ENCODE measurements around the gene POTEB3.
"Not testable (repeated sequence)": the region's sequence is repeated elsewhere in the genome, so short reads cannot be mapped to it uniquely, and the experiment has no call there.

Gene POTEB3

GRCh38 chr15:21440399-21440798 is at the start of gene POTEB3:
POTEB3 (minus strand) TSS chr15:21440499; CDS start chr15:21440011, 488 bp downstream.
- not testable (repeated sequence) for H3K9me3 Mint-ChIP-seq; H3K4me1 Mint-ChIP-seq; H3K27me3 Mint-ChIP-seq (ENCODE audit: low read depth); H3K27ac Mint-ChIP-seq; H3K4me3 Mint-ChIP-seq; H3K36me3 Mint-ChIP-seq (ENCODE audit: low read depth)

GRCh38 chr15:21453683-21454082 is 13.4 kb upstream of the POTEB3 start:
- H3K27me3 Mint-ChIP-seq (ENCODE audit: low read depth); H3K4me1 Mint-ChIP-seq; H3K4me3 Mint-ChIP-seq; H3K36me3 Mint-ChIP-seq (ENCODE audit: low read depth); H3K27ac Mint-ChIP-seq; H3K9me3 Mint-ChIP-seq: not testable (repeated sequence)

GRCh38 chr15:21451920-21452563 is 11.7 kb upstream of the POTEB3 start:
- H3K27ac Mint-ChIP-seq; H3K27me3 Mint-ChIP-seq (ENCODE audit: low read depth); H3K9me3 Mint-ChIP-seq; H3K36me3 Mint-ChIP-seq (ENCODE audit: low read depth); H3K4me3 Mint-ChIP-seq; H3K4me1 Mint-ChIP-seq: not testable (repeated sequence)

- H3K4me3 Mint-ChIP-seq; H3K4me1 Mint-ChIP-seq; H3K36me3 Mint-ChIP-seq (ENCODE audit: low read depth); H3K27me3 Mint-ChIP-seq (ENCODE audit: low read depth); H3K27ac Mint-ChIP-seq; H3K9me3 Mint-ChIP-seq: not testable (repeated sequence)
Measured at GRCh38 chr15:21451487-21451886, 11.2 kb upstream of the POTEB3 start.

- not testable (repeated sequence) for H3K4me3 Mint-ChIP-seq; H3K27ac Mint-ChIP-seq; H3K9me3 Mint-ChIP-seq; H3K36me3 Mint-ChIP-seq (ENCODE audit: low read depth); H3K4me1 Mint-ChIP-seq; H3K27me3 Mint-ChIP-seq (ENCODE audit: low read depth)
Measured at GRCh38 chr15:21407366-21407765, 32.9 kb downstream of the POTEB3 start.

- H3K27ac Mint-ChIP-seq; H3K4me3 Mint-ChIP-seq; H3K36me3 Mint-ChIP-seq (ENCODE audit: low read depth); H3K4me1 Mint-ChIP-seq; H3K9me3 Mint-ChIP-seq; H3K27me3 Mint-ChIP-seq (ENCODE audit: low read depth): not testable (repeated sequence)
Measured at GRCh38 chr15:21401531-21401930, 38.8 kb downstream of the POTEB3 start.

GRCh38 chr15:21399111-21399510 is 41.2 kb downstream of the POTEB3 start:
- H3K4me1 Mint-ChIP-seq; H3K36me3 Mint-ChIP-seq (ENCODE audit: low read depth); H3K9me3 Mint-ChIP-seq; H3K27ac Mint-ChIP-seq; H3K27me3 Mint-ChIP-seq (ENCODE audit: low read depth); H3K4me3 Mint-ChIP-seq: not testable (repeated sequence)

- not testable (repeated sequence) for H3K4me3 Mint-ChIP-seq; H3K27me3 Mint-ChIP-seq (ENCODE audit: low read depth); H3K27ac Mint-ChIP-seq; H3K4me1 Mint-ChIP-seq; H3K36me3 Mint-ChIP-seq (ENCODE audit: low read depth); H3K9me3 Mint-ChIP-seq
Measured at GRCh38 chr15:21398511-21398910, 41.8 kb downstream of the POTEB3 start.

GRCh38 chr15:21397656-21398055 is 42.6 kb downstream of the POTEB3 start:
- H3K4me1 Mint-ChIP-seq; H3K27ac Mint-ChIP-seq; H3K4me3 Mint-ChIP-seq; H3K27me3 Mint-ChIP-seq (ENCODE audit: low read depth); H3K9me3 Mint-ChIP-seq; H3K36me3 Mint-ChIP-seq (ENCODE audit: low read depth): not testable (repeated sequence)

GRCh38 chr15:21397186-21397585 is 43.1 kb downstream of the POTEB3 start:
- not testable (repeated sequence) for H3K27ac Mint-ChIP-seq; H3K27me3 Mint-ChIP-seq (ENCODE audit: low read depth)

GRCh38 chr15:21385961-21386360 is 54.3 kb downstream of the POTEB3 start:
- H3K27me3 Mint-ChIP-seq (ENCODE audit: low read depth); H3K4me1 Mint-ChIP-seq; H3K9me3 Mint-ChIP-seq; H3K27ac Mint-ChIP-seq; H3K36me3 Mint-ChIP-seq (ENCODE audit: low read depth); H3K4me3 Mint-ChIP-seq: not testable (repeated sequence)

More at GRCh38 chr15:21397186-21397585, 43.1 kb downstream of the POTEB3 start:
- H3K36me3 Mint-ChIP-seq (ENCODE audit: low read depth); H3K9me3 Mint-ChIP-seq; H3K4me1 Mint-ChIP-seq; H3K4me3 Mint-ChIP-seq: not testable (repeated sequence)

GRCh38 chr15:21383866-21384485 is 56.3 kb downstream of the POTEB3 start:
- not testable (repeated sequence) for H3K4me1 Mint-ChIP-seq; H3K4me3 Mint-ChIP-seq; H3K36me3 Mint-ChIP-seq (ENCODE audit: low read depth); H3K27me3 Mint-ChIP-seq (ENCODE audit: low read depth); H3K9me3 Mint-ChIP-seq; H3K27ac Mint-ChIP-seq

GRCh38 chr15:21373682-21374081 is 66.6 kb downstream of the POTEB3 start:
- H3K4me1 Mint-ChIP-seq; H3K4me3 Mint-ChIP-seq; H3K27ac Mint-ChIP-seq; H3K9me3 Mint-ChIP-seq; H3K36me3 Mint-ChIP-seq (ENCODE audit: low read depth); H3K27me3 Mint-ChIP-seq (ENCODE audit: low read depth): not testable (repeated sequence)

- not testable (repeated sequence) for H3K4me3 Mint-ChIP-seq; H3K9me3 Mint-ChIP-seq; H3K4me1 Mint-ChIP-seq; H3K36me3 Mint-ChIP-seq (ENCODE audit: low read depth); H3K27ac Mint-ChIP-seq; H3K27me3 Mint-ChIP-seq (ENCODE audit: low read depth)
Measured at GRCh38 chr15:21369177-21369576, 71.1 kb downstream of the POTEB3 start.

- not testable (repeated sequence) for H3K27ac Mint-ChIP-seq; H3K27me3 Mint-ChIP-seq (ENCODE audit: low read depth); H3K4me3 Mint-ChIP-seq; H3K36me3 Mint-ChIP-seq (ENCODE audit: low read depth); H3K9me3 Mint-ChIP-seq; H3K4me1 Mint-ChIP-seq
Measured at GRCh38 chr15:21368625-21369024, 71.7 kb downstream of the POTEB3 start.

Data from nephron (organoid).